Measurements from ENCODE around the gene ANO2.

Gene ANO2

GRCh38 chr12:5636907-5637306 lies 308.2 kb downstream of the ANO2 start:
- TF ChIP-seq CTCF (IDR thresholded peaks at IDR 0.05; ENCODE audit: low read depth, low read length) = no peak

GRCh38 chr12:5633106-5633505 lies 312.0 kb downstream of the ANO2 start:
- no peak for TF ChIP-seq CTCF (IDR thresholded peaks at IDR 0.05; ENCODE audit: low read depth, low read length)

More at GRCh38 chr12:5636907-5637306, 308.2 kb downstream of the ANO2 start:
- no peak overlapping the region for H3K4me3 ChIP-seq (ENCODE audit: low read depth, low read length)

GRCh38 chr12:5632453-5632852 lies 312.6 kb downstream of the ANO2 start:
- no peak overlapping the region for H3K4me3 ChIP-seq (ENCODE audit: low read depth, low read length)

More at GRCh38 chr12:5633106-5633505, 312.0 kb downstream of the ANO2 start:
- no peak overlapping the region for H3K4me3 ChIP-seq (ENCODE audit: low read depth, low read length)

GRCh38 chr12:5631497-5631896 lies 313.6 kb downstream of the ANO2 start:
- no peak for TF ChIP-seq CTCF (IDR thresholded peaks at IDR 0.05; ENCODE audit: low read depth, low read length)
- H3K4me3 ChIP-seq (ENCODE audit: low read depth, low read length) = no peak overlapping the region

More at GRCh38 chr12:5632453-5632852, 312.6 kb downstream of the ANO2 start:
- TF ChIP-seq CTCF (IDR thresholded peaks at IDR 0.05; ENCODE audit: low read depth, low read length) = no peak

- no peak for TF ChIP-seq CTCF (IDR thresholded peaks at IDR 0.05; ENCODE audit: low read depth, low read length)
- no peak overlapping the region for H3K4me3 ChIP-seq (ENCODE audit: low read depth, low read length)
Observed at GRCh38 chr12:5630726-5631125, 314.3 kb downstream of the ANO2 start.

GRCh38 chr12:5628501-5628900 lies 316.6 kb downstream of the ANO2 start:
- TF ChIP-seq CTCF (IDR thresholded peaks at IDR 0.05; ENCODE audit: low read depth, low read length) = no peak
- H3K4me3 ChIP-seq (ENCODE audit: low read depth, low read length) = no peak overlapping the region

GRCh38 chr12:5627053-5627630 lies 317.9 kb downstream of the ANO2 start:
- no peak overlapping the region for H3K4me3 ChIP-seq (ENCODE audit: low read depth, low read length)
- TF ChIP-seq CTCF (IDR thresholded peaks at IDR 0.05; ENCODE audit: low read depth, low read length) = no peak
